Fibroblast of lung (primary cell): ENCODE measurements around the gene PPIC. TPM values are rescaled to one million over a fixed set of nuclear protein-coding genes. Genes with fewer than 3 reads are reported as not detected.

Experiments
- DNase-seq, 2 donors: peaks; one replicate each; pipeline versions ENCODE4 v3.0.0 to v3.0.0-alpha.2; 2010; ENCODE audit warnings: low read depth in 2 of 2
- H2AFZ ChIP-seq: 2 replicates; pipeline ENCODE4 v1.5.1; 2012; ENCODE audit warnings: low read length, control low read depth, inconsistent platforms
- H3K27ac ChIP-seq: 2 replicates; pipeline ENCODE4 v1.5.1; 2011; ENCODE audit warnings: low read length, control low read depth; ENCODE audit not compliant: insufficient read depth
- H3K27me3 ChIP-seq: 2 replicates; pipeline ENCODE4 v1.5.1; 2011; ENCODE audit warnings: mild to moderate bottlenecking, low read length; ENCODE audit not compliant: control insufficient read depth, insufficient read depth
- H3K36me3 ChIP-seq: 2 replicates; pipeline ENCODE4 v1.5.1; 2011; ENCODE audit warnings: low read length; ENCODE audit not compliant: control insufficient read depth, insufficient read depth
- H3K4me1 ChIP-seq: 2 replicates; pipeline ENCODE4 v1.5.1; 2011; ENCODE audit warnings: low read length; ENCODE audit not compliant: control insufficient read depth, insufficient read depth; ENCODE audit errors: extremely low read depth
- H3K4me2 ChIP-seq: 2 replicates; pipeline ENCODE4 v1.5.1; 2011; ENCODE audit warnings: low read length, control low read depth; ENCODE audit not compliant: insufficient read depth; ENCODE audit errors: extremely low read depth
- H3K4me3 ChIP-seq, 4 experiments: fragments of 200-600 bp in 1 of 4; sonication (generic) in 1 of 4; replicated peaks in 1 of 4; 2 replicates each; pipeline ENCODE4 v1.5.1; 2011 to 2016; ENCODE audit warnings: low read length in 4 of 4, low read depth in 3 of 4, mild to moderate bottlenecking in 3 of 4, control low read depth in 2 of 4, inconsistent platforms in 1 of 4, mixed read lengths in 1 of 4; ENCODE audit not compliant: insufficient read depth in 1 of 4; ENCODE audit errors: control extremely low read depth in 1 of 4
- H3K79me2 ChIP-seq: 2 replicates; pipeline ENCODE4 v1.5.1; 2012; ENCODE audit warnings: mild to moderate bottlenecking, low read length, inconsistent platforms; ENCODE audit not compliant: control insufficient read depth, insufficient read depth
- H3K9ac ChIP-seq: 2 replicates; pipeline ENCODE4 v1.5.1; 2011; ENCODE audit warnings: mild to moderate bottlenecking, low read length, control low read depth; ENCODE audit not compliant: insufficient read depth
- H3K9me3 ChIP-seq: 2 replicates; pipeline ENCODE4 v1.5.1; 2012; ENCODE audit warnings: low read depth, low read length; ENCODE audit not compliant: control insufficient read depth, insufficient read depth
- H4K20me1 ChIP-seq: 2 replicates; pipeline ENCODE4 v1.5.1; 2011; ENCODE audit warnings: low read length; ENCODE audit not compliant: control insufficient read depth, insufficient read depth; ENCODE audit errors: extremely low read depth
- EZH2 ChIP-seq: IDR thresholded peaks from 2 replicates; pipeline ENCODE4 v1.5.1; 2012; ENCODE audit warnings: low read length, control low read depth, mild to moderate bottlenecking; ENCODE audit errors: missing control alignments
- polyA plus RNA-seq, 2 donors: library from polyadenylated mRNA; depleted of rRNA in 1 of 2; stranded (reverse) in 1 of 2; unstranded in 1 of 2; fragments of >200 nt; gene quantifications; 2 replicates each; pipeline ENCODE4 v1.2.1, GENCODE V29; 2011 to 2012; ENCODE audit warnings: missing spikeins in 1 of 2
- total RNA-seq: library from RNA; depleted of rRNA; stranded (reverse); fragments of >200 nt; gene quantifications from 2 replicates; pipeline ENCODE4 v1.2.1, GENCODE V29; 2014
- TF ChIP-seq, protein P1 (sequence below), 2 donors: IDR thresholded peaks in 1 of 2; conservative IDR thresholded peaks in 1 of 2; 1 replicate in 1 of 2; 2 replicates in 1 of 2; pipeline ENCODE4 v1.5.1; 2011 to 2012; ENCODE audit warnings: low read length in 2 of 2, control low read depth in 1 of 2, inconsistent platforms in 1 of 2, low read depth in 1 of 2, mild to moderate bottlenecking in 1 of 2

Gene PPIC
- total and polyA plus RNA-seq, 2 donors (not counting 1 experiment from before 2014, with no cell fraction given), result 65.7 to 105 TPM

DNA sequence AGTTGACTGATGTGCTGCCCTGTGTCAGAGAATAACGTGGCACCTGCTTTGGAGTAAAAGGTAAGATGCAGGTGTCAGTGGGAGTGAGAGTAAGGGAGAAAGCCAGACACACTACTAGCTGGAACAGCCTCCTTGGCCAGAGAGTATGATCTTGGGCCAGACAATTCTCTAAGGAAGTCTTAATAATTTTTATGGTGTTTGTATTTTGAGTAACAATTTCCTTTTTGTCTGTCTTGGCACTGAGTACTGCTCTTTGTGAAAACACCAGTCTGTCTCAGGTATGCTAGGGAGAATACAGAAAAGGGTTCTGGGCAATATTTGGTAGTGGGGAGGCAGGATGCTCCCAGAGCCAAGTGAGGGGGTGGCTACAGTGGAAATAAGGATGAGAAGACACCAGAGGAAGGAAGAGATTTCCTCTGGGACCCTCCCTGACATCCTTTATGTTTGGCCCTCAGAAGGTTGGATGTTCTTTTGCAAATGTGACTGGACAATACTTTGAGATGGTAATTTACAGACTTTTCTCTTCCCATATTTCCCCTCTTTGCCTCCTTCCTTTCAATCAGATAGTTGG is 31.9 kb upstream of the PPIC start:
- Histone ChIP-seq H3K4me1 (no peaks in the 10 kb centered on the region), H3K9ac (no peak overlapping the region), H3K4me3 (no peak overlapping the region), H3K4me2 (no peak overlapping the region), H4K20me1 (no peaks in the 10 kb centered on the region), H2AFZ (no peak overlapping the region), H3K27me3 (no peaks in the 10 kb centered on the region), H3K9me3 (no peaks in the 10 kb centered on the region), H3K79me2 (no peaks in the 10 kb centered on the region), H3K27ac (no peak overlapping the region), H3K36me3 (no peaks in the 10 kb centered on the region)
- TF ChIP-seq, protein P1, sequence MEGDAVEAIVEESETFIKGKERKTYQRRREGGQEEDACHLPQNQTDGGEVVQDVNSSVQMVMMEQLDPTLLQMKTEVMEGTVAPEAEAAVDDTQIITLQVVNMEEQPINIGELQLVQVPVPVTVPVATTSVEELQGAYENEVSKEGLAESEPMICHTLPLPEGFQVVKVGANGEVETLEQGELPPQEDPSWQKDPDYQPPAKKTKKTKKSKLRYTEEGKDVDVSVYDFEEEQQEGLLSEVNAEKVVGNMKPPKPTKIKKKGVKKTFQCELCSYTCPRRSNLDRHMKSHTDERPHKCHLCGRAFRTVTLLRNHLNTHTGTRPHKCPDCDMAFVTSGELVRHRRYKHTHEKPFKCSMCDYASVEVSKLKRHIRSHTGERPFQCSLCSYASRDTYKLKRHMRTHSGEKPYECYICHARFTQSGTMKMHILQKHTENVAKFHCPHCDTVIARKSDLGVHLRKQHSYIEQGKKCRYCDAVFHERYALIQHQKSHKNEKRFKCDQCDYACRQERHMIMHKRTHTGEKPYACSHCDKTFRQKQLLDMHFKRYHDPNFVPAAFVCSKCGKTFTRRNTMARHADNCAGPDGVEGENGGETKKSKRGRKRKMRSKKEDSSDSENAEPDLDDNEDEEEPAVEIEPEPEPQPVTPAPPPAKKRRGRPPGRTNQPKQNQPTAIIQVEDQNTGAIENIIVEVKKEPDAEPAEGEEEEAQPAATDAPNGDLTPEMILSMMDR (conservative IDR thresholded peaks at IDR 0.05 in 1 of 2, IDR thresholded peaks at IDR 0.05 in 1 of 2; ENCODE audit: low read depth in 1 of 2, low read length in 2 of 2), result no peak
- no peak for TF ChIP-seq EZH2
- no peak for DNase-seq

DNA sequence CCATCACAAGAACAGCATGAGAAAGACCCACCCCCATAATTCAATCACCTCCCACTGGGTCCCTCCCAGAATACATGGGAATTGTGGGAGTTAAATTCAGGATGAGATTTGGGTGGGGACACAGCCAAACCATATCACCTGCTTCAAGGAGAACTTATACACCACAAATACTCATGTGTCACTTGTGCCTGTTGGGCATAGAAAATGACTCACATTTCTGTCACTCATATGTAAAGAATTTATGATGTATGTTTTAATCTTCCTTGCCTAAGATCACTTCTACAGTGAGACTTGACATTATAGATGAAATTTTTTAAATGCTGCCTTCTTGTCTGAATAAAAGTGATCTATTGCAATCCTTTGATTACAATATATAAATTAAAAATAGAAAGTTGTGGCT is 29.5 kb upstream of the PPIC start:
- no peak overlapping the region for H3K9ac ChIP-seq

DNA sequence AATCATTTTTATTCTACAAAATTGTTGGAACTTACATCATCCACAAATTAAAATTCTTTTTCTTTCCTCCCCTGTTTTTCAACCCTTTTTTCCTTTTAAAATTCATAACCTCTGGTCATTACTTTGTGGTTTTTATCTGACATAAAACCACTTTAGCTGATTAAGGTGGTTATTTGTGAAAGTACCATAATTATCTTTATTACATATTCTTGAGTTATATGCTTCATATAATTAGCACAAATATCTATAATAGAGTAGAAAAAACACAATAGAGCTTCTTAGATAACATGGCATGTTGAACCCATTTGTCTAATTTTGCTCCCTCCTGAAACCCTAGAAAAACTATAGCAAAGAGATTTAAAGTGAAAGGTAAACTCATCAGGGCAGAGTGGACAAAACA is 22.9 kb upstream of the PPIC start:
- TF ChIP-seq, protein P1 (conservative IDR thresholded peaks at IDR 0.05 in 1 of 2, IDR thresholded peaks at IDR 0.05 in 1 of 2; ENCODE audit: low read depth in 1 of 2, low read length in 2 of 2), result no peak
- TF ChIP-seq EZH2, result no peak
- Histone ChIP-seq H3K79me2 (no peaks in the 10 kb centered on the region), H3K36me3 (no peaks in the 10 kb centered on the region), H3K9me3 (no peaks in the 10 kb centered on the region), H3K27me3 (no peaks in the 10 kb centered on the region), H3K4me3 (no peak overlapping the region), H2AFZ (no peak overlapping the region), H3K4me2 (no peak overlapping the region), H4K20me1 (no peaks in the 10 kb centered on the region), H3K4me1 (no peaks in the 10 kb centered on the region), H3K9ac (no peak overlapping the region), H3K27ac (no peak overlapping the region)
- no peak for DNase-seq

More for the DNA sequence above, 29.5 kb upstream of the PPIC start:
- Histone ChIP-seq H3K27ac (no peak overlapping the region), H3K4me1 (no peaks in the 10 kb centered on the region), H3K36me3 (no peaks in the 10 kb centered on the region), H3K4me3 (no peak overlapping the region), H3K4me2 (no peak overlapping the region), H2AFZ (no peak overlapping the region), H3K9me3 (no peaks in the 10 kb centered on the region), H3K79me2 (no peaks in the 10 kb centered on the region), H3K27me3 (no peaks in the 10 kb centered on the region), H4K20me1 (no peaks in the 10 kb centered on the region)
- DNase-seq, result no peak
- TF ChIP-seq EZH2, result no peak
- TF ChIP-seq, protein P1 (conservative IDR thresholded peaks at IDR 0.05 in 1 of 2, IDR thresholded peaks at IDR 0.05 in 1 of 2; ENCODE audit: low read depth in 1 of 2, low read length in 2 of 2), result no peak
